ENCODE measurements around the gene SPRR2B.
"Not testable (repeated sequence)": the region's sequence is repeated elsewhere in the genome, so short reads cannot be mapped to it uniquely, and the experiment has no call there.

Gene SPRR2B

GRCh38 chr1:153032677-153033308, 38.6 kb downstream of the SPRR2B start:
- DNase-seq (ENCODE audit: low spot score): no peak

DNA sequence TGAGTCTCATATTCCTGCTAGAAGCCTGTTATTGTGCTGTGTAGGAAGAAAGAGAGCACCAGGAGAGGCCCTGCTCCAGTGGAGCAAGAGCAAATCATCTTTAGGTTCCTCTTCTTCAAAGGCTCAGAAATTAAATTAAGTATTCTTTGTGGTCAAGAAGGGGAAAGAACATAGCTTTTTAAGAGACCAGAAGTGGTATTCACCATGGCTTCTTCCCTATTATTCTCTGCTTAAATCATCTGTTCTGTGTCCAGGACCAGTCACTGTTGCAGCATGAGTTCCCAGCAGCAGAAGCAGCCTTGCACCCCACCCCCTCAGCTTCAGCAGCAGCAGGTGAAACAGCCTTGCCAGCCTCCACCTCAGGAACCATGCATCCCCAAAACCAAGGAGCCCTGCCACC, 39.3 kb downstream of the SPRR2B start:
- no peak for DNase-seq (ENCODE audit: low spot score)

GRCh38 chr1:153030895-153031294, 40.5 kb downstream of the SPRR2B start, which contains the start of gene SPRR1B:
Gene SPRR1B, plus strand, starts transcription at chr1:153031203. Its CDS starts 1,143 bp downstream, at chr1:153032346.
- DNase-seq (ENCODE audit: low spot score): no peak

DNA sequence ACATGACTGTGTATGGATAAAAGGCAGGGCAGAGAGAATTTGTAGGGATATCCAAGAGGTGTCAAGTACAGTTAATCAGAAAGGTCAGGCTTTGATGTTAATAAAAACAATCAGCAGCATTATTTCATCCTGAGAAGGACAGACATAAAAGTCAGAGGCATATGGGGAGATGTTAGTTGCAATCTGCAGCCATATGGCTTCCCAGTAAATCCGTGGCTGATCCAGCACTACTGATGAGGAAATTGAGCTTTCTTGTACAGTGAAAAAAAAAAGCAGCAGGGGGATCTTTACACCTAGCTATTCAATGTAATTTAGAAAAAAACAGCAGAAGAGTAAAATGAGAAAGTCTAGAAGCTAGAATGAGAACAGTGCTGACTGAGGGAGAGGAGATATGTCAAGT, 42.6 kb downstream of the SPRR2B start:
- DNase-seq (ENCODE audit: low spot score): no peak

DNA sequence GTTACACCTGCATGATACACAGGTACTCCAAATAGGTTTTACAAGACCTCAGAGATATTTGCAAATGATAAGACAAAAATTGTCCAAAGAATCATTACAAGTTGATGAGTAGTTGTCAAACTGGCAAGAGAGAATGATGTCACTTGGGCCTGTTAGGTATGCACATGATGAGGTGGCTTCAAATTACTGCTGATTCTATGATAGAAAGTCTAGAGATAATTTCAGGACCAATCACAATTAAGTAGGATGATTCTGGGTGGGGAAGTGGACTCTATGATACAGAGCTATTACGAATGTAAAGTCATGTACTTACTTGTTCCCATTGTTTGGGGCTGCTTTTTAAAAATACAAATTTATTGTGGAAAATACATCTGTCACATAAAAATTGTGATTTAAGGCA, 45.6 kb downstream of the SPRR2B start:
- DNase-seq (ENCODE audit: low spot score): no peak

- no peak for DNase-seq (ENCODE audit: low spot score)
Measured at GRCh38 chr1:153024413-153024812, 47.0 kb downstream of the SPRR2B start.

GRCh38 chr1:153023109-153023508, 48.3 kb downstream of the SPRR2B start:
- DNase-seq (ENCODE audit: low spot score): no peak

GRCh38 chr1:153022340-153022739, 49.1 kb downstream of the SPRR2B start:
- not testable (repeated sequence) for DNase-seq (ENCODE audit: low spot score)

DNA sequence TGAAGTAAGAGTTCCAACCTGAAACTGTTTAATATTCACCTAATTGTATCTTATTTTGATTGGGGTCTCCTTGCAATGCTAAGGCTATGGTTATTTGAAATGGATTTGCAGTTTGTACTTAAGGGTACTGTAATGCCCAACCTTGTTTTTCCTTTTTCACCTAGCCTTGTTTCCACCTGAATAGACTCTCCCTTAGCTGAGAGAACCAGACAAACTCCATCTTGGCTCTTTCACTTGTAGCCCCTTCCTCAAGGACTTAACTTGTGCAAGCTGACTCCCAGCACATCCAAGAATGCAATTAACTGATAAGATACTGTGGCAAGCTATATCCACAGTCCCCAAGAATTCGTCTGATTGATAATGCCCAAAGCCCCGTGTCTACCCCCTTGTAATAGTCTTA, 49.6 kb downstream of the SPRR2B start:
- not testable (repeated sequence) for DNase-seq (ENCODE audit: low spot score)

Data from left forelimb (tissue), 1 donor.